ENCODE measurements around the gene OR51F1.
"Not testable (repeated sequence)": the region's sequence is repeated elsewhere in the genome, so short reads cannot be mapped to it uniquely, and the experiment has no call there.

The OR51F1 gene, protein sequence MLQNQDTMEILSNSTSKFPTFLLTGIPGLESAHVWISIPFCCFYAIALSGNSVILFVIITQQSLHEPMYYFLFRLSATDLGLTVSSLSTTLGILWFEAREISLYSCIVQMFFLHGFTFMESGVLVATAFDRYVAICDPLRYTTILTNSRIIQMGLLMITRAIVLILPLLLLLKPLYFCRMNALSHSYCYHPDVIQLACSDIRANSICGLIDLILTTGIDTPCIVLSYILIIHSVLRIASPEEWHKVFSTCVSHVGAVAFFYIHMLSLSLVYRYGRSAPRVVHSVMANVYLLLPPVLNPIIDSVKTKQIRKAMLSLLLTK

DNA sequence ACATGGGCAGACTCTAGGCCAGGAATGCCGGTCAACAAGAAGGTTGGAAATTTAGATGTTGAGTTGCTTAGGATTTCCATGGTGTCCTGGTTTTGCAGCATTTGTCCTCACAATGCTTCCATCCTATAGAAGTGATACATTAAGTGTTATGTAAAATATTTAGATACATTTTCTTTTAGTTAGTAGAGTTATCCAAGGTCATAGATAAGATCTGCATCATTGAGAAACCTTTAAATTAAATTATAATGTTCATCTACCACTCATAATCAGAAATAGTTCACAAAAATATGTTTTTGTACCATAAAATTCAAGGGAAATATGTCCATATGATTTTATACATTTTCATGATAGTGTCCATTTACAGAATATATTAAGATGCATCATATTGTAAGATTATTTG, at the start of gene OR51F1:
Gene OR51F1, minus strand, starts transcription at position 101 of the 400 bp plus-strand sequence. Its CDS starts 0 bp downstream, at position 101.
- DNase-seq = no peak

DNA sequence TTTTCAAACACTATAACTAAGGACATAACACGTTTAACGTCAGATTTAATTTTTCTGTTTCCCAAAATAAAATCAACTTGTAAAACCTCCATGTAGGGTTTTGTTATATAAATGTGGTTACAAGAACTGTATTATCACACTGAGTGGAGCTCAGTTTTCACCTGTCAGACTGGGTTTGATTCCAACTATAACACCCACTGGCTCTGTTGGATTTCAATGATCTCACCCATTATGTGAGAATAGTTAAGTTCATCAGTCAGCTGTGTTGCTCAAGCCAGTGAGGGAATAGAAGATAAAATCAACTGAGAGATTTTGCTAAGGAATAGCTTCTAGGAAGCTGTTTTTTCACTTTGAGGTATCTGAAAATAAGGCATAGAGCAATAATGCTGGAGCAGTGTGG, 39.5 kb upstream of the OR51F1 start:
- DNase-seq = peak; percentile 6

DNA sequence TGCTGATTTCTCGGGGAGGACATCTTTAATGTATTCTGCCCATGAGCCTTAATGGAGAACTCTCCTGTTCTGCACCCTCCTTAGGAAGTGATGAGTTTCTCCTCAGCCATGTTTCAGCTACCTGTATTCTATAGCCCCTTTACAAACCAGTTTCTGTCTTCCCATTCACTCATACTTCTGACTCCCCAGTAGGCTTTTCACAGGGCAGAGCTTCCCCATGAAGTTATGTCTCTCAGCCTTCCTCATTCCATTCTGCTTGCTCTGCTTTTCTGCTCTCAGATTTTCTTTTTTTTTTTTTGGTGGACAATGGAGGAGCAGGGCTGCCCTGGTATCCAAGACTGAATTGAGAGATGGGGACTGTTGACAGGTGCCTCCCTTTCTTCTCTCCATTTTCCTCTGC, 38.7 kb upstream of the OR51F1 start:
- no peak for DNase-seq

DNA sequence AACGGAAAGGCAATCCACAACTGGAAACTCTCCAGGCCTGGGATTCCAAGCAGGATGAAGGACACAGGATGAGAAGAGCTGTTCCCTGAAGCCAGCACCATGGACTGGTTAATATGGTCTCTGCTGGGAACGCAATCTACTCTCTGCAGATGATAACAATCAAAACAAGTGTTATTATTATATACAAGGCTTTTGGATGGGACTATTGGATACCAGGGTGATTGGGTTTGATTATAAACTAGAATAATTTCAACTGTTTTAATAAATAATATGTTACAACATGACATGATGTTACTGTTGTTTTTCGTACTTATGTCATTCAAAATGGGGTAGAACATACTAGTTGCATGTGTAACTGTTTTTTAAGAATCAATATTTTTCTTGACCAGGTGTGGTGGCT, 34.5 kb upstream of the OR51F1 start, which contains the start of gene OR52R1:
Gene OR52R1, minus strand, starts transcription at position 101 of the 400 bp plus-strand sequence. Its CDS starts 0 bp downstream, at position 101.
- DNase-seq = no peak

DNA sequence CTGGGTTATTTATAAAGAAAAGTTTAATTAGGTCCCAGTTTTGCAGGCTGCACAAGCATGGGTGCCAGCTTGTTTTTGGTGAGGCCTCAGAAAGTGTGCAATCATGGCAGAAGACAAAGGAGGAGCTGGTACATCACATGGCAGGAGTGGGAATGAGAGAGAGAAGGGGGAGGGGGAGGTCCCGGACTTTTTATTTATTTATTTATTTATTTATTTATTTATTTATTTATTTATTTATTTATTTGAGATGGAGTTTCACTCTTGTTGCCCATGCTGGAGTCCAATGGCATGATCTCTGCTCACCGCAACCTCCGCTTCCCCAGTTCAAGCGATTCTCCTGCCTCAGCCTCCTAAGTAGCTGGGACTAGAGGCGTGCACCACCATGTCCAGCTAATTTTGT, 31.6 kb upstream of the OR51F1 start:
- DNase-seq = not testable (repeated sequence)

DNA sequence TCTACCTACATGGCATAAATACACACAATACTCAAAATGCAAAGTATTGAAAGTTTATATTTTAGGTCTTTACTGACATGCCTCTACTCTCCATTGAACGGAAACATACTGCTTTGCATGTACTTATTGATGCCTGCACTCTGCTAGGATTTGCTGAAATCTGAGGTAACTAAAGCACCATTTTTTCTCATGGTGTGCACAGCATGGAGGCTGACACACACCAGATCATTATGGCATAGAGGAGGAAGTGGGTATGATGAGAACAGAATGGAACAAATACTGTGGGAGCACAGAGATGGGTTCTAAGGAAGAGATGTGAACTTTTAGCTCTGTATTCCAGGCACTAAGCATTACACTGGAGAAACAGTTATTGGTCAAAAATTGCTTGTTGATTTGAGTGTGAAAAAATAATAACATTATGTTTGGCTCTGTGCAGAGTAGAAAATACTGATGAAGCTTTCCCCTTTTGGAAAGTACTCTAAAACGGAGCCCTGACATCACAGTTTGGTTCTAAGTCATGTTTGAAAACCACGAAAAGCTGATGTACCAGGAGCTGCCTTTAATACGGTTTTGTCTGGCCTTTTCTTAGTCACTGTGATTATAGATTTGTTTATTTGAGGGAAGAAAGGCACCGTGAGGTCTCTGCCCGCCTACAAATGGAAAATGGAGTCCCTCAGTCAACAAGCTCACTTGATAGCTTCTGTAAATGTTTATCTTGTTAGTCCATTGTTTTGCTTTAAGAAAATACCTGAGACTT, 28.9 kb upstream of the OR51F1 start:
- DNase-seq = no peak

DNA sequence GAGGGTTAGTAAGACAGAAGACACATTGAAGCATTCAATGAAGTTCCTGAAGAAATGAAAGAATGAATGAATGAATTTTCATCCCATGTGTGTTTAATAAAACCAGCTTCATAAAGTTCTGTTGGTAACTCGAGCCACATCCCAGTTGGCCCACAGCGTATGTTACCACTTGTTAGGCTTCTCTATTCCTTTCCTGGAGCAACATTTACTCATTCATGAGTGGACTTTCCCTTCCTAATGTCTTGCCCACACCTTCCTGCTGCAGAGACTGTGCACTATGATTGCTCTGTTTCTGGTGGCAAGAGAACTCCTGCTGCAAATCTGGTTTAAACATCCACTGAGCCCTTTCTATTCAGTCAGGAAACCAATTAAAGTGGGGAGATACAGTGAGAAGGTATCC, 27.5 kb upstream of the OR51F1 start:
- no peak for DNase-seq

DNA sequence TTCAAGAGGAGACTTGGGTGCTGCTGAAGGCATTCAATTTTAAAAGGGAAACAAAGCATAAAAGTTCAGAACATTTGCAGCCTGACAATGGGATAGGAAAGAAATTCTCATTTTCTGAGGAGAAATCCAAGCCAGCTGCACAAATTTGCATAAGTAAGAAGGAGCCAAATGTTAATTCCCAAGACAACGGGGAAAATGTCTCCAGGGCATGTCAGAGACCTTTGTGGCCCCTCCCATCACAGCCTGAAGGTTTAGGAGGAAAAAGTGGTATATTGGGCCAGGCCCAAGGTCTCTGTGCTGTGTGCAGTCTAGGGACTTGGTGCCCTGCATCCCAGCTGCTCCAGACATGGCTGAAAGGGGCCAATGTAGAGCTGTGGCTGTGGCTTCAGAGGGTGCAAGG, 12.7 kb upstream of the OR51F1 start:
- DNase-seq = no peak

DNA sequence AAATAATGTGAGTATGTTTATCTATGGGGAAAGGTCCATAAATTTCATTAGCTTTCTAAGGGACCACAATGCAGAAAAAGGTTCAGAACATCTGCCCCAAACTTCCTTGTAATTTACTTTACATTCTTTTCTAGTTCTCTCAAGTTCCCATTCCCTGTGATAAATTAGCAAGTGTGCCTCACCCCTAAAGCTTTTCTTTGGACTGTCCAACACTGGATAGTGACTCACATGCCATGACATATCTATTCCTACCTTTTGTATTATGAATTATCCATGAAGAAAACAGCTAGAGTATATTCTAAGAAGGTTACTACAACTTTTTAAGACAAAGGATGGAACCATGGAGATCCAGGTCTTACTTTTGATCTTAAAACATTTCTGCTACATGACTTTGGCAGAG, 1.6 kb downstream of the OR51F1 start:
- DNase-seq = no peak

- no peak for DNase-seq
Observed at GRCh38 chr11:4766420-4767043, 3.2 kb downstream of the OR51F1 start.

GRCh38 chr11:4763096-4763495, 6.6 kb downstream of the OR51F1 start:
- DNase-seq = no peak

DNA sequence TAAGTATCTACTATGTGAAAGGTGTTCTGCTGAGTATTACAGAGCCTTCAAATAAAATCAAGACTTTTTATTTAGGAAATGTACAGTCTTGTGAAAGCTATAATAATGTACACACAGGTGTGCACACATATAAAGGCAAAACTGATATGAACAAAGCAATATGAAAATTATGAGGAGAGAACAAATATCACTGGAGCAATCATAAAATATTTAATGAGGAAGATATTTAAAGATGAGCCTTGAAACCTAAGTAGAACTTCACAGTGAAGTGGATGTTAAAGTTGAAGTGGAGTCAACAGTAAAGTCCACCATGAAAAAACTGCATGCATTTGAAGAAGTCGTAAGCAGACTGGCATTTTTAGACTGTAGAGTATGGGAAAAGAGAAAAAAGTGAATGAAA, 18.5 kb downstream of the OR51F1 start:
- no peak for DNase-seq

DNA sequence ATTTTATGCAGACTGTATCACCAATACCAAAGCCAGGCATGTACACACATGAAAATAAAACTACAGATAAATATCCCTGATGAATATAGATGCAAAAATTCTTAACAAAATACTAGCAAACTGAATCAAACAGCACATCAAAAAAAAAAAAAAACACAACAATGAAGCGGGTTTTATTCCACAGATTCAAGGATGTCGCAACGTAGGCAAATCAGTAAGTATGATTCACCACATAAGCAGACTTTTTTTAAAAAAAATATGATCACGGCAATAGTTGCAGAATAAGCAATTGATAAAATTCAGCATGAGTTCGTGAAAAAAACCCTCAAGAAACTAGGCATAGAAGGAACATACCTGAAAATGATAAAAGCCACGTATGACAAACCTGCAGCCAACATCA, 21.3 kb downstream of the OR51F1 start:
- no peak for DNase-seq

GRCh38 chr11:4740735-4741134, 29.0 kb downstream of the OR51F1 start:
- DNase-seq = no peak

DNA sequence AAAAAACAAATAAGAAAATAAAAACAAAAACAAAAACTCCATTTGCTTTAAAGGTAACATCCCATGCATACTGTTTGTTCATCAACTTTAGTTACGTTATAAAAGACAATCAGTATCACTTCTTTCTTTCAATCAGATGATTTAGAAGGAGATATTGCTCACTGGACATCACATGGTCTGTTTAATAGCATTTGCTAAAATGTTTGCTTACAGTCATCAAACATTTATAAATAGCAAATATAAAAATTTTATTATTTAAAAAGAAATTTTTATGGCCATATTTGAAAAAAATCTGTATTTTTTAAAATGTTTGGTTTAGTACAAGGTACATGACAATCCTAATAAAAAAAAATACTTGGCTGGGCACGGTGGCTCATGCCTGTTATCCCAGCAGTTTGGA, 42.6 kb downstream of the OR51F1 start:
- DNase-seq = no peak

DNA sequence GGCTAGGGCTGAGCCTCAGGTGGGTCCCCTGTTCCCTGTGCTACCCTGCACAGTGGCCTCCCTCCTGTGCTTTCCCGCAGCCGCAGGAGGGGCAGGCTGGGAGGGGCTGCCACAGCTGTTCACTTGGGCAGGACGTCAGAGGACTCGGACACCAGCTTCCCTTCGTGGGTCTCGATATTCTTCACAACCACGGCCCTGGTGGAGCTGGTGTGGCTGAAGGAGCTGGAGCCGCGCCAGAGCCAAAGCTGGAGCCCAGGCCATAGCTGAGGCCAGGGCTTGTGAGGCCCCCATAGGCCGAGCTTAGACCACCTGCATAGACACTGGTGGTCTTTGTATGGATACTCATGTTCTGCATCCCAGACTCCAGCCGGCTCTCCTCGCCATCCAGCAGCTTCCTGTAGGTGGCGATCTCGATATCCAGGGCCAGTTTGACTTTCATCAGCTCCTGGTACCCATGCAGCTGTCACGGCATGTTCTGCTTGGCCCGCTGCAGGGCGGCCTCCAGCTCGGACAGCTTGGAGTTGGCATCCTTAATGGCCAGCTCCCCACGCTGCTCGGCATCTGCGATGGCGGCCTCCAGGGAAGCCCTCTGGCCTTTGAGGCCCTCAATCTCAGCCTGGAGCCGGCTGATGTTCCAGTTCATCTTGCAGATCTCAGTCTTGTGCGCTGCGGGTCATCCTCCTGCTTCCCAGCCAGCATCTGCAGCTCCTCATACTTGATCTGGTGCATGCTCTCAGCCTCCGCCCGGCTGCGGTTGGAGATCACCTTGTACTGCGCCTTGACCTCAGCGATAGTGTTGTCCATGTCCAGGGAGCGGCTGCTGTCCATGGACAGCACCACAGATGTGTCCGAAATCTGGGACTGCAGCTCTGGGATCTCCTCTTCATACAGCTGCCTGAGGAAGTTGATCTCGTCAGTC, 46.9 kb downstream of the OR51F1 start:
- not testable (repeated sequence) for DNase-seq
